GM12873 (cell line): ENCODE measurements around the gene NPAS3.

Experiments
- TF ChIP-seq, protein P1 (sequence below): IDR thresholded peaks from 2 replicates; pipeline ENCODE4 v1.5.1; 2012; ENCODE audit warnings: low read depth, mild to moderate bottlenecking, moderate library complexity, low read length, control low read depth; ENCODE audit not compliant: insufficient read depth; ENCODE audit errors: missing control alignments

Gene NPAS3

GRCh38 chr14:33682760-33683159, 744.1 kb downstream of the NPAS3 start:
- TF ChIP-seq, protein P1, sequence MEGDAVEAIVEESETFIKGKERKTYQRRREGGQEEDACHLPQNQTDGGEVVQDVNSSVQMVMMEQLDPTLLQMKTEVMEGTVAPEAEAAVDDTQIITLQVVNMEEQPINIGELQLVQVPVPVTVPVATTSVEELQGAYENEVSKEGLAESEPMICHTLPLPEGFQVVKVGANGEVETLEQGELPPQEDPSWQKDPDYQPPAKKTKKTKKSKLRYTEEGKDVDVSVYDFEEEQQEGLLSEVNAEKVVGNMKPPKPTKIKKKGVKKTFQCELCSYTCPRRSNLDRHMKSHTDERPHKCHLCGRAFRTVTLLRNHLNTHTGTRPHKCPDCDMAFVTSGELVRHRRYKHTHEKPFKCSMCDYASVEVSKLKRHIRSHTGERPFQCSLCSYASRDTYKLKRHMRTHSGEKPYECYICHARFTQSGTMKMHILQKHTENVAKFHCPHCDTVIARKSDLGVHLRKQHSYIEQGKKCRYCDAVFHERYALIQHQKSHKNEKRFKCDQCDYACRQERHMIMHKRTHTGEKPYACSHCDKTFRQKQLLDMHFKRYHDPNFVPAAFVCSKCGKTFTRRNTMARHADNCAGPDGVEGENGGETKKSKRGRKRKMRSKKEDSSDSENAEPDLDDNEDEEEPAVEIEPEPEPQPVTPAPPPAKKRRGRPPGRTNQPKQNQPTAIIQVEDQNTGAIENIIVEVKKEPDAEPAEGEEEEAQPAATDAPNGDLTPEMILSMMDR, result no peak

- TF ChIP-seq, protein P1, result no peak
Measured at GRCh38 chr14:33685026-33685425, 746.3 kb downstream of the NPAS3 start.

GRCh38 chr14:33685698-33686097, 747.0 kb downstream of the NPAS3 start:
- TF ChIP-seq, protein P1, result no peak

- TF ChIP-seq, protein P1, result no peak
Measured at GRCh38 chr14:33686218-33686617, 747.5 kb downstream of the NPAS3 start.

GRCh38 chr14:33686856-33687255, 748.2 kb downstream of the NPAS3 start:
- TF ChIP-seq, protein P1, result no peak

DNA sequence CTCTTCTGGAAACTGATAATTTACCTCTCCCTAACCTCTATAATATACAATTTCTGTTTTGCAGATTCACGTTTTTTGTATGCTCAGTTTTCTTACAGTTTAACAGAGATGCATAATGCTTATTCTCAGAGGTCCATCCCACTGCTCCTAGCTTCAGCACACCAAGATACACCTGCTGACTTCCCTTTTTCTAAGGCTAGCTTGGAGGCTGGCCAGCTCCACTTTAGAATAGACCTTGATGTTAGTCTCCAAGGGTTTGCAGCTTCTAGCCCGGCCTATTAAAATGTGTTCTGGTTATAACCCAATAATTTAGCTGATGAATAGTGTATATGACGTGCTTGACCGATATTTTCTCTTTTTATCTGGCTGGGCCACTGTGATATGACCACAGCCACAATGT, 751.0 kb downstream of the NPAS3 start:
- TF ChIP-seq, protein P1, result no peak

DNA sequence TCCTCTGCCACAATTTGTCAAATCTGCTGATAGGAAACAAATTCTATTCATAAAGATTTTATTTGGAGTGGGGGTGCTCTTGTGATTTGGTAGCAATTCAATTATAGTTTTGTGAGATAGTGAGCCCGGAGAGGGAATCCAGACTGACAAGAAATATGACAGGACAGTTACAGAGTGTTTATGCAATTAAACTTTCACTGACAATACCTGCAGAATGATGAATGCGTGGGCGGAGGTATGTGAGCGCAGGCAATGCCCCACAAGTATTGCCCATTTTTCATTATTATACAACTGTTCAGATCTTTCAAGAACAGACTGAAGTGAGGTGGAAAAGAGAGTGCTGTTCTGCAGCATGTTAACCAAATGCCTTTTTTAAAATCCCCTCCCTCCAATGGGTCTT, 753.2 kb downstream of the NPAS3 start:
- TF ChIP-seq, protein P1, result no peak
